ENCODE data around the gene PSIP1. TPM values are rescaled to one million over a fixed set of nuclear protein-coding genes. Genes with fewer than 3 reads are reported as not detected.
A peak's percentile ranks its signal among the peaks of the same experiment; 100 is the strongest.

PSIP1 gene
- total and polyA plus RNA-seq, 9 of the 15 experiments (the other 6 are each of a cell fraction or from before 2014, with no cell fraction given): 18.8 to 119 (median 59.9) TPM

- TF ChIP-seq ZNF592 (IDR thresholded peaks at IDR 0.05) (no peak), SIN3A (IDR thresholded peaks at IDR 0.05; ENCODE audit: borderline replicate concordance in 2 of 2, control insufficient read depth in 1 of 2, low read depth in 2 of 2, low read length in 2 of 2) (peak; percentile 18 to 44; a peak in 1 of 4 replicates), ZNF12 (CRISPR knock-in tag; IDR thresholded peaks at IDR 0.05) (no peak), EGR1 (conservative IDR thresholded peaks at IDR 0.05) (peak; percentile 98), CCNT2 (IDR thresholded peaks at IDR 0.05; ENCODE audit: borderline replicate concordance, extremely low read depth, insufficient read length, low read depth, low read length) (peak; percentile 27), NR4A1 (CRISPR knock-in tag; IDR thresholded peaks at IDR 0.05) (no peak), NR4A1 (tag; IDR thresholded peaks at IDR 0.05) (0 out of 2 replicates have a peak, but pooled peaks have one; percentile 25), VEZF1 (CRISPR knock-in tag; IDR thresholded peaks at IDR 0.05) (peak; percentile 51), FOXM1 (IDR thresholded peaks at IDR 0.05; ENCODE audit: low read depth) (no peak), FOXM1 (CRISPR knock-in tag; IDR thresholded peaks at IDR 0.05; ENCODE audit: low read depth) (0 out of 2 replicates have a peak, but pooled peaks have one; percentile 38)
- TF ChIP-seq, protein P1, sequence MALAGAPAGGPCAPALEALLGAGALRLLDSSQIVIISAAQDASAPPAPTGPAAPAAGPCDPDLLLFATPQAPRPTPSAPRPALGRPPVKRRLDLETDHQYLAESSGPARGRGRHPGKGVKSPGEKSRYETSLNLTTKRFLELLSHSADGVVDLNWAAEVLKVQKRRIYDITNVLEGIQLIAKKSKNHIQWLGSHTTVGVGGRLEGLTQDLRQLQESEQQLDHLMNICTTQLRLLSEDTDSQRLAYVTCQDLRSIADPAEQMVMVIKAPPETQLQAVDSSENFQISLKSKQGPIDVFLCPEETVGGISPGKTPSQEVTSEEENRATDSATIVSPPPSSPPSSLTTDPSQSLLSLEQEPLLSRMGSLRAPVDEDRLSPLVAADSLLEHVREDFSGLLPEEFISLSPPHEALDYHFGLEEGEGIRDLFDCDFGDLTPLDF (CRISPR knock-in tag; IDR thresholded peaks at IDR 0.05): no peak
These were observed 610 bp downstream of the PSIP1 start (continued) for GRCh38 chr9:15509931-15510788.

Data from K562 (cell line).